COLO829 (cell line): ENCODE measurements around the gene FXYD4.
"Not testable (repeated sequence)": the region's sequence is repeated elsewhere in the genome, so short reads cannot be mapped to it uniquely, and the experiment has no call there.

Experiments used
- DNase-seq: peaks from one replicate; pipeline ENCODE4 v3.0.0; 2012; ENCODE audit warnings: low spot score

FXYD4 gene, protein sequence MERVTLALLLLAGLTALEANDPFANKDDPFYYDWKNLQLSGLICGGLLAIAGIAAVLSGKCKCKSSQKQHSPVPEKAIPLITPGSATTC

DNA sequence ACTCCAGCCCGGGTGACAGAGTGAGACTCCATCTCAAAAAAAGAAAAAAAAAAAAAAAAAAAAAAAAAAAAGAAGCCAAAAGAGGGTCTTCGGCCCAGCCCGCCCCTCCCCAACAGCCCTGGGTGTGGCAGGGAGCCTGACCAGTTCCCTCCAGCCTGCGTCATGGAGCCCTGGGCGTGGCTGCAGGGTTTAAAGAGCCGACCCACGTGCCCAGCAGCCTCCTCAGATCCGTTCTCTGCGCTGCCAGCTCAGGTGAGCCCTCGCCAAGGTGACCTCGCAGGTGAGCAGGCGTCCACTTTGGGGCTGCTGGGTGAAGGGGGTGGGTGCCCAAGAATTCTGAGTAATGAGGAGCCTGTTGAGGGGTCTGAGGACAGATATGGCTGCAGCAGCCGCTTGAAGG is at the start of gene FXYD4:
Gene FXYD4 (plus strand): TSS at position 219 of the 400 bp plus-strand sequence. CDS start 2,111 bp downstream, outside the sequence.
- DNase-seq = no peak

DNA sequence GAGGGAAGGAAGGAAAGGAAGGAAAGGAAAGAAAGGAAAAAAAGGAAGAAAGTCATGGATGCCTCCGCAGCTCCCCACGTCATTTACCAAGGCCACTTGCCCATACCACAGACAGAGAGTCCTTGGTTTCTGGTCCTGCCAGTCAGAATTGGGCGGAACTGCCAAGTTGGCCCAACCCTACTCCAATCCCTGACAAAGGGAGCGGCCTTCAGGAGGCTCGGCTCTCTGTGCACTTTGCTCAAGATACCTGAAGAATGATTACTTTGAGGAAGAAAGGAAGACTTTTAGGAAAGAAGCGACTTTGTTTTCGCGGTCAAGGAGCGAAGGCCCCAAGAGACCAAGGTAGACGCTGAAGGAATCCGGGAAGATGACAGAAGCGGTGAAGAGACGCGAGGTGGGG is 49.1 kb upstream of the FXYD4 start:
- no peak for DNase-seq

DNA sequence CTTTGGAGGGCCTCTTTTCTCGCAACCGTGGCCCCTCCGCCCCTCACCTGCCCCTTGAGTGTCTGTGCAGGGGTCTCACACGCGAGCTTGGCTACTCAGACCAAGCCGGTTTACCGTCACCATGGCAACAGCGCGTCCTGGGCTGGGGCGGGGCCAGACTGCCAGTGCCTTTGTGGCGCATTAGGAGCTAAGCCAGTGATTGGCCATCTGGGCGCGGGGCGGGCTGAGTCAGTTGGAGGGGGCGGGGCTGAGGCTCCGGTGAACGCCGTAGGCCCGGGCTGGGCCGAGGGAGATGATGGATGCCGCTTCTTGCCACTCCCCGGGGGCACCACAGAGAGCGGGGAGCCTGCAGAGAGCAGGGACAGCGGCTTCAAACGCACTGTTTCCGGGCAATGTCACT is 48.7 kb upstream of the FXYD4 start:
- DNase-seq = no peak

DNA sequence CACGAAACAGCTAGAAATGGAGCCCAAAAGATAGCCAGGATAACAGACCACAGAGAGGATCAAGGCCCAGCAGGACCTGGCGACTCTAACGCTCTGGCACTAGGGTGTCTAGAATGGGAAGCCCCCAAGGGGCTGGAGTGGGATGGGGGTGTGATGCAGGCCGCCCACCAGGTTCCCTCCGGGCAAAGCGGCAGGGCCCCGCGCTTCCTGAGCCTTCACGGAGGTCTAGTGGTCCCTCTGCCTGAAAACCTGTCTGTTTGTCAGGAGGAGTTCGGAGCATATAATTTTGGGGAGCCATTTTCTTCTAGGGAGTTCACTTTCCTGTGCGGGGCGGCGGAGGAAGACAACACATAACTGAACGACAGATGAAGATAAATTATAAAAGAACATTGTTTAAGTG is 48.2 kb upstream of the FXYD4 start:
- no peak for DNase-seq

DNA sequence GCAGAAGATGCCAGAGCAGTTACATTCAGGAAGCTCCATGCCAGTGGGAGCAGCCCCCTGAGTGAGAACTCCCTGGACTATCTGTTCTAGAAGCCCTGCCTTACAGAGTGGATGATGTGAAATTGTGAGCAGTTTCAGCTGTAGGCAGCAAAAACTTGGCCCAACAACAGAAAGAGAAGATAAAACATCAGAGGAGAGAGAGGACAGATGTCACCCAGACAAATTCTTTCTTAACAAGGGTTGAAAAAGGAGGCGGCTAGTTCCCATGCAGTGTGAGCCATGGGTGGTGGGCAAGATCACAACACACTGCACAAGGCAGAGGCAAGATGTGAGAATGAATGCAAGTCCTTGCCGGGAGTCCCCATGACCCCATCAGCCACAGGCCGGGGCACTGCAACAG is 46.6 kb upstream of the FXYD4 start:
- no peak for DNase-seq

DNA sequence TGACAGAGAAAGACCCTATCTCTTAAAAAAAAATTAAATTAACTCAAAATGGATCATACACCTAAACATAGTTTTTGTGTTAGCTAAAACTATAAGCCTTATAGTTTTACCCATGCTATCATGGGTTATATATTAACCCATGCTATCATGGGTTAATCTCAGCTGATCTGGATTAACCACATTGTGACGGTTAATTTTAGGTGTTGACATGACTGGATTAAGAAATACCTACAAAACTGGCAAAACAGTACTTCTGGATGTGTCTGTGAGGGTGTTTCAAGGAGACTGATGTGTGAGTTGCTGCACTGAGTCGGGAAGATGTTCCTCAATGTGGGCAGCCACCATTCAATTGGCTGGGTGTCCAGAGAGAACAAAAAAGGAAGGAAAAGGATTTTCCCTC is 44.3 kb upstream of the FXYD4 start:
- DNase-seq = no peak

DNA sequence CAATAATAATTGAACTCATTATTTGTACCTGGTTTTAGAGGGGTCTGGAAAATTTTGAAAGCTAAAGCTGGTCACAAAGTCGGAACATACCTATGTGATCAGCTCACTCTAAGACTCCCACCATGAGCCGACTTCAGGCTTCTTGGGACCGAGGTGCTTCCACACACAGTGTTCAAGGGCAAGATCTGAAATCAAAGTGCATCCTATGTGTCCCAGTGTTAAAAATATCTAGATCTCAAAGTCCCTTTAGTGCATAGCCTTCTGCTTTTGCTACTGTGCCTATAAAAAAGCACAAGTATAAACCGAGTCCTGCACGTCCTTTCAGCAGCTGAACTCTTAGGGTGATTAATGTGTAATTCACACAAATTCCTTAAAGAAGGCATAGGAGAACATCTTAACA is 43.5 kb upstream of the FXYD4 start:
- DNase-seq = no peak

DNA sequence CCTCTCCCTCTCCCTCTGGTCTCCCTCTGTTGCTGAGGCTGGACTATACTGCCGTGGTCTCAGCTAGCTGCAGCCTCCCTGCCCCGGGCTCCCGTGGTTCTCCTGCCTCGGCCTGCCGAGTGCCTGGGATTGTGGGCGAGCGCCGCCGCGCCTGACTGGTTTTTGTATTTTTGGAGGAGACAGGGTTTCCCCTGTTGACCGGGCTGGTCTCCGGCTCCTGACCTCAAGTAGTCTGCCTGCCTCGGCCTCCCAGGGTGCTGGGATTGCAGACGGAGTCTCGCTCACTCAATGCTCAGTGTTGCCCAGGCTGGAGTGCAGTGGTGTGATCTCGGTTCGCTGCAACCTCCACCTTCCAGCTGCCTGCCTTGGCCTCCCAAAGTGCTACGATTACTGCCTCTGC is 42.6 kb upstream of the FXYD4 start:
- DNase-seq = not testable (repeated sequence)

DNA sequence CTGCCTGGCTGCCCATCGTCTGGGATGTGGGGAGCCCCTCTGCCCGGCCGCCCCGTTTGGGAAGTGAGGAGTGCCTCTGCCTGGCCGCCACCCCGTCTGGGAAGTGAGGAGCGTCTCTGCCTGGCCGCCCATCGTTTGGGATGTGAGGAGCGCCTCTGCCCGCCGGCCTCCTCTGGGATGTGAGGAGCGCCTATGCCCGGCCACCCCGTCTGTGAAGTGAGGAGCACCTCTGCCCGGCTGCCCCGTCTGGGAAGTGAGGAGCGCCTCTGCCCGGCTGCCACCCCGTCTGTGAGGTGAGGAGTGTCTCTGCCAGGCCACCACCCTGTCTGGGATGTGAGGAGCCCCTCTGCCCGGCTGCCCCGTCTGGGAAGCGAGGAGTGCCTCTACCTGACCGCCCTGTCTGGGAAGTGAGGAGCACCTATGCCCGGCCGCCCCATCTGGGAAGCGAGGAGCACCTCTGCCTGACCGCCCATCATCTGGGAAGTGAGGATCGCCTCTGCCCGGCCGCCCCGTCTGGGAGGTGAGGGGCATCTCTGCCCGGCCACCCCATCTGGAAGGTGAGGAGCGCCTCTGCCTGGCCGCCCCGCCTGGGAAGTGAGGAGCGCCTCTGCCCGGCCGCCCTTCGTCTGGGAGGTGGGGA is 42.1 kb upstream of the FXYD4 start:
- not testable (repeated sequence) for DNase-seq

DNA sequence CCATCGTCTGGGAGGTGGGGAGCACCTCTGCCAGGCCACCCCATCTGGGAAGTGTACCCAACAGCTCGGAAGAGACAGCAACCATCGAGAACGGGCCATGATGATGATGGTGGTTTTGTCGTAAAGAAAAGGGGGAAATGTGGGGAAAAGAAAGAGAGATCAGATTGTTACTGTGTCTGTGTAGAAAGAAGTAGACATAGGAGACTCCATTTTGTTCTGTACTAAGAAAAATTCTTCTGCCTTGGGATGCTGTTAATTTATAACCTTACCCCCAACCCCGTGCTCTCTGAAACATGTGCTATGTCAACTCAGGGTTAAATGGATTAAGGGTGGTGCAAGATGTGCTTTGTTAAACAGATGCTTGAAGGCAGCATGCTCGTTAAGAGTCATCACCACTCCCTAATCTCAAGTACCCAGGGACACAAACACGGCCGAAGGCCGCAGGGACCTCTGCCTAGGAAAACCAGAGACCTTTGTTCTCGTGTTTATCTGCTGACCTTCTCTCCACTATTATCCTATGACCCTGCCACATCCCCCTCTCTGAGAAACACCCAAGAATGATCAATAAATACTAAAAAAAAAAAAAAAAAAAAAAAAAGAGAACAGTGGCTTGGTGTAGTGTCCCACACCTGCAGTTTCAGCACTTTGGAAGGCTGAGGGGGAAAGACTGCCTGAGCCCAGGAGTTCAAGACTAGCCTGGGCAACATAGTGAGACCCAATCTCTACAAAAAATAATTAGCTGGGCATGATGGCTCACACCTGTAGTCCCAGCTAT is 41.2 kb upstream of the FXYD4 start:
- not testable (repeated sequence) for DNase-seq

DNA sequence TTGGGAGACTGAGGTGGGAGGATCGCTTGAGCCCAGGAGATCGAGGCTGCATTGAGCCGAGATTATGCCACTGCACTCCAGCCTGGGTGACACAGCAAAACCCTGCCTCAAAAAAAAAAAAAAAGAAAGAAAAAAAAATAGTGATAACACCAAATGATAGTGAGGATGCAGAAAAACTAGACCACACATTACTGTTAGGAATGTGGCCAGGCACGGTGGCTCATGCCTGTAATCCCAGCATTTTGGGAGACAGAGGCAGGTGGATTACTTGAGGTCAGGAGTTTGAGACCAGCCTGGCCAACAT is 40.7 kb upstream of the FXYD4 start:
- not testable (repeated sequence) for DNase-seq

DNA sequence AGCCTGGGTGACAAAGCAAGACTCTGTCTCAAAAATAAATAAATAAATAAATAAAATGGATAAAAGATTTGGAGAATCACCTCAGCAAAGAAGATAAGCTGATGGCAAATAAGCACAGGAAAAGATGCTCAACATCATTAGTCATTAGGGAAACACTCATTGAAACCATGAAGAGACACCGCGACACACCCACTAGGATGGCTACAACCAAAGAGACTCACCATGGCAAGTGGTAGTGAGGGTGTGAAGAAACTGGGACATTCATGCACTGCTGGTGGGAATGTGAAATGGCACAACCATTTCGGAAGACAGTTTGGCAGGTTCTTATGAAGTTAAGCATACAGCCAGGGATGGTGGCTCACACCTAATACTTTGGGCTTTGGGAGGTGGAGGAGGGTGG is 37.8 kb upstream of the FXYD4 start:
- no peak for DNase-seq

DNA sequence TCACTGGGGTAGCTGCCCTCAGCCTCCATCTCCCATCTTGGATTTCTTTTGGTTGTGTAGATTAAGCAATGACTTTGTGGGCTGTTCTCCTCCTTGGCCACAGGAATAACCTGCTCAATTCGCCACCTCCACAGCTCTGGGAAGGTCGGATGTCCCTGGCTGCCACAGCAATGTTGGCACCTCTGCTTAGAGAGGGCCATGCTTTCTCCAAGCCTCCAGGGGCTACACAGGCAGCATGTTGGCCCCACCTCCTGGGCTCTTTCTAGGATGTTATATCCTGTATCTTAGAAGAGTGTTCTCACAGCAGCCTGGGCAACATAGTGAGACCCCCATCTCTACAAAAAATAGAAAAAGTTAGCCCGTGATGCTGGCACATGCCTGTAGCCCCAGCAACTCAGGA is 35.4 kb upstream of the FXYD4 start:
- no peak for DNase-seq

DNA sequence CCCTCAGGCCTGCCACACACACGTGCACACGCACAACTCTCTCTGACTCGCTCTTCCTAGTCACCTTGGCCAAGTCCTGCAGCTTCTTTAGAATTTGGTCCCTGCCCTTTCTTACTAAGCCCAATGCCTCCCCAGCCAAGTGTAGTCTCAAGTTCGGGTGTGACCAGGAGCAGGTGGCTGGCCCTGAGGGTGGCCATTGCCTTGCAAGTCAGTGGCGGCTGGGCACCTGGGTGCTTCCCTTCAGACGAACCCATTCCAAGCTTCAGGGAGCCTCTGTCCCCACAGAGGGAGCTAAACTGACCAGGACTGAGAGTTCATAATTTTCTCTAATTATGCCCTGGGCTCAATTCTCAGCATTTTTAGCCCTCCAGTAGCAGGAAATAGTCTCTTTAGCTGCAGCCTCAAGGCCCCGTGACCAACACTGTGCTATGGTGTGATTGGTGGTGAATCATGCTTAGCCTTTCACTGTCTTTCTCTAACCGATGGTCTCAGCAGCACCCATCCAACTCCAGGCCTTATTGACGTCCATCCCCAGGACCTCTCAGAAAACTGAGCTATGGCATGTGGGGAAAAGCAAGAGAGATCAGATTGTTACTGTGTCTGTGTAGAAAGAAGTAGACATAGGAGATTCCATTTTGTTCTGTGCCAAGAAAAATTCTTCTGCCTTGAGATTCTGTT is 34.7 kb upstream of the FXYD4 start:
- DNase-seq = no peak

DNA sequence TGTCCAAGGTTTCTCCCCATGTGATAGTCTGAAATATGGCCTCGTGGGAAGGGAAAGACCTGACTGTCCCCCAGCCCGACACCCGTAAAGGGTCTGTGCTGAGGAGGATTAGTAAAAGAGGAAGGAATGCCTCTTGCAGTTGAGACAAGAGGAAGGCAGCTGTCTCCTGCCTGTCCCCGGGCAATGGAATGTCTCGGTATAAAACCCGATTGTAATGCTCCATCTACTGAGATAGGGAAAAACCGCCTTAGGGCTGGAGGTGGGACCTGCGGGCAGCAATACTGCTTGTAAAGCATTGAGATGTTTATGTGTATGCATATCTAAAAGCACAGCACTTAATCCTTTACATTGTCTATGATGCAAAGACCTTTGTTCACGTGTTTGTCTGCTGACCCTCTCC is 33.9 kb upstream of the FXYD4 start:
- DNase-seq = not testable (repeated sequence)

DNA sequence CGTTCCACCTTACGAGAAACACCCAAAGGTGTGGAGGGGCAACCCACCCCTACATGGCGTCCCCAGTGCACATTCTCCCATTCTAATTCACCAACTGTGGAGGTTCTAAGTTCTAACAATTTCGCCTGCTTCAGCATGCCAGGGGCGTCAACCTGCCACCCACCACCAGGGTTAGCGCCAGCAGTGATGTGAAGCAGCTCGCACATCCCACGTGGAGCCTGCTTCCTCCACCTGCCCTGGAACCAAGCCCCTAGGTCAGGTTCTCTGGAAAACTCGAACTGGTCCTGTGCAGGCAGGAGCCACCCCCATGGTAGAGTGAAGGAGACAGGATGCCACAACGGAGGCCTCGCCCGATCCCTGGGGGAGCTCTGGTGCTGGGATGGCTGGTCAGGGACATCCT is 33.3 kb upstream of the FXYD4 start:
- DNase-seq = no peak

DNA sequence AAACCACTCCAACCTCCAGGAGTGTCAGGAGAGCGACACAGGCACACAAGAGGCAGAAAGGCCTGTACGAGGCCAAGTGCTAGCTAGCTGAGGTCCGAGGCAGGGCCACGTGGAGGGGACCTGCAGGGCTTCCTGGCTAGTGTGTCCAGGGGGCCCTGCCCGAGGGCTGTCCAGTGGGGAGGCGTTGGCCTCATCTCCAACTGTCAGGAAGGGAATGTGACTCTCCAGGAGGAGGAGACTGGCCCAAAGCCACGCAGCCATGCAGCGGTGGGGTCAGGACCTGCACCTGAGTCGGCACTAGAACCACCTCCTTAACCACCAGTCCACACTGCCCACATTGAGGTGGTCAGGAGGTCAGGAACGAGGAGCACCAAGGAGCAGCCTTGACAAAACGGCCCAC is 32.3 kb upstream of the FXYD4 start:
- no peak for DNase-seq

DNA sequence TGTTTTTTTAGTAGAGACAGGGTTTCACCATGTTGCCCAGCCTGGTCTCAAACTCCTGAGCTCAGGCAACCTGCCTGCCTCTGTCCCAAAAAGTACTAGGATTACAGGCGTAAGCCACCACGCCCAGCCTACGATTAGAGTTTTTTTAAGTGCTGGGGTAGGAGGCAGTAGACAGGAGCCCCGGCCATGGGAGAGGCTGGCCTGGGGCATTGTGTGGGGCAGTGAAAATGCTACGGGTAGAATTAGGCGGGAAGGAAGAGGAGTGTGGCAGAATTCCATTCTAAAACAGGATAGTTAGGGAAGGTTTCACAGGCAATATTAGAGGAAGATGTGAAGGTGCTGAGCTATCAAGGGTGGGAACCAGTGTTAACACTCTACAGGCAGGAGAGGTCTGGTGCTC is 31.3 kb upstream of the FXYD4 start:
- no peak for DNase-seq

DNA sequence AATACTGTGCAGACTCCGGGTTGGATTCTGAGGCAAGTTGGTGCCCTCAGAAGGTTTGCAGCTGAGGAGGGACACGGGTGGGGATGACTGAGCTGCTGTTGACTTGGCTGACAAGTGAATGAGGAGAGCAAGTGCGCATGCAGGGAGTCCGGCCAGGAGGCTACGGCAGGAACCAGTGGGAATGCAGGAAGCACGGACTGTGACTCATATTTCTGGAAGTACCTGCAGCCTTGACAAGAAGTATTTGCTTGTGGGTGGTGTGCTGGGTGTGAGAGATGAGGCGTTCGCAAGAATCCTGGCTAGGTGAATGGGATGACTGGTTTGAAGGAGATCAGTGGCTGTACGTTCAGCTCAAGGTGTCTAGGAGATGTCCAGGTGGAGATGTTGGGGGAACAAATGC is 30.8 kb upstream of the FXYD4 start:
- DNase-seq = no peak

DNA sequence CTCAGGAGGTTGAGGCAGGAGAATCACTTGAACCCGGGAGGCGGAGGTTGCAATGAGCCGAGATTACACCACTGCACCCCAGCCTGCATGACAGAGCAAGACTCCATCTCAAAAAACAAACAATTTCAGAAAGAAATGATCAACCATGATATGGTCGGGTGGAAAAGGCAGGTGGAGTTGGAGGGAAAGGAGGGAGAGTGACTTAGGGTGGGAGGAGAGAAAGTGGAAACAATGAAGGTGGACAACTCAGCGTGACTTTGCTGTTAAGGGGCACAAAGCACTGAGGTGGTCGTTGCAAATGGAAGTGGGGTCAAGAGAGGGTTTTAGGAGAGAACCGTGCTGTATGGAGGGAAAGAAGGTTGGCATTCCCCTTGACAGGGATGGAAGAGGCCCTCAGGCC is 30.0 kb upstream of the FXYD4 start:
- DNase-seq = no peak

DNA sequence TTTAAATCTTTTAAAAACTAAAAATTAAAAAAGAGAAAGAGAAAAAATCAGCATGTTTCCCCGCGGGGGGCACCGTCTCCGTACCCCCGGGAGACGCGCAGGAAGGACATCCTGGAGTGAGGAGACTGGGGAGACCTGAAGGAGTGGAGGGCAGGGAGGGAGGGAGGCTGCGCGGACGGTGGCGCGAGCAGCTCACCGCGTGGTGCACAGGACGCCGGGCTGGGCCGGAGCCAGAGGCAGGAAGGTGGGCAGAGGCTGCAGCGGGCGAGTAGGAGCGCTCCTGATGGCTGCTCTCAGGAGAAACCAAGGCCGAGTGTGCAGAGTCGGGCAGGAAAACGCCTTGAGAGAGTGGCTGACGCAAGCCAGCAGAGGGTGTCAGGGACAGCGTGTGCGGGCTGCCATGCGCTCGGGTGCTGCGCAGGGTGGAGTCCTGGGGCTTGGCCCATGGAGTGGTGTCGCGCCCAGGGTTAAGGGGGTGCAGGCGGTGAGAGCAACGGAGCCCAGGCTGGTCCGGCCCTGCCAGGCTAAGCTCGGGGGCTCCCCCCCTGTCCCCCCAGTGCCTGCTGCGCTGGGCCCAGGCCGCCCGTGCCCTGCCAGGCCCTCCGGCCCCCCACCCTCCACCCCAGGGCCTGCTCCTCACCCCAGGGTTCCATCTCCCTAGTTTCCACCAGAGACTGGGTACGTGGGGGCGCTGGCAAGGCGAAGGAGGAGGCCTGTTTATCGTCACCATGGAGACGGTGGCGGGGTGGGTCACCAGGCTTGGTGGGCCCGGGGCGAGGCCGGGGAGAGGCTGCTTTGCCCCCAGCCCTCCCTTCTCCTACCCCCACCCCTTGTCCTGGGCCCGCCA is 28.9 kb upstream of the FXYD4 start:
- no peak for DNase-seq

DNA sequence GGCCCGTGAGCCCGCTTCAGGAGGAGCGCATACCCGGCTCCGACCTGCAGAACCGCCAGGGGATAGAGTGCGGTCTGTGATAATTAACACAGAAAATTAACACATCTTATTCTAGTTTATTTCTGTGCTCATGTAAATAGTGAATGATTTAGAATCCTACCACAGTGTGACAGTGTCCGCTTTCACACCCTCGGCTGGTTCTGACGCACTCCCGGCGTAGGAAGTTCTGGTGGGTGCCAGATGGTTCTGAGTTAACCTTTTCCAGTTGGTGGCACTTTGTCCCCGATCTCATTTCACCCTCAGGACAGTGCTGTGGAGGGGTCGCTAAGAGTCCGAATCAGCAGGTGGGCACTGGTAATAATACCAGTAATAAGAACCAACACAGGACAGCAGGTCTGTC is 28.3 kb upstream of the FXYD4 start:
- DNase-seq = no peak
